NB4 (cell line): ENCODE data around the gene INO80E.

Source experiments
- MYC ChIP-seq: IDR thresholded peaks from 2 replicates; pipeline ENCODE4 v1.6.1; 2011; ENCODE audit warnings: low read depth, low read length
- POLR2A ChIP-seq: IDR thresholded peaks from 2 replicates; pipeline ENCODE4 v1.6.1; 2011; ENCODE audit warnings: mild to moderate bottlenecking; ENCODE audit not compliant: insufficient read length; ENCODE audit errors: extremely low read depth
- TF ChIP-seq, protein P1 (sequence below): IDR thresholded peaks from one replicate; pipeline ENCODE4 v1.5.1; 2012; ENCODE audit warnings: low read depth, low read length
- TF ChIP-seq, protein P2 (sequence below): IDR thresholded peaks from 2 replicates; pipeline ENCODE4 v1.6.1; 2011; ENCODE audit warnings: low read depth, low read length

DNA sequence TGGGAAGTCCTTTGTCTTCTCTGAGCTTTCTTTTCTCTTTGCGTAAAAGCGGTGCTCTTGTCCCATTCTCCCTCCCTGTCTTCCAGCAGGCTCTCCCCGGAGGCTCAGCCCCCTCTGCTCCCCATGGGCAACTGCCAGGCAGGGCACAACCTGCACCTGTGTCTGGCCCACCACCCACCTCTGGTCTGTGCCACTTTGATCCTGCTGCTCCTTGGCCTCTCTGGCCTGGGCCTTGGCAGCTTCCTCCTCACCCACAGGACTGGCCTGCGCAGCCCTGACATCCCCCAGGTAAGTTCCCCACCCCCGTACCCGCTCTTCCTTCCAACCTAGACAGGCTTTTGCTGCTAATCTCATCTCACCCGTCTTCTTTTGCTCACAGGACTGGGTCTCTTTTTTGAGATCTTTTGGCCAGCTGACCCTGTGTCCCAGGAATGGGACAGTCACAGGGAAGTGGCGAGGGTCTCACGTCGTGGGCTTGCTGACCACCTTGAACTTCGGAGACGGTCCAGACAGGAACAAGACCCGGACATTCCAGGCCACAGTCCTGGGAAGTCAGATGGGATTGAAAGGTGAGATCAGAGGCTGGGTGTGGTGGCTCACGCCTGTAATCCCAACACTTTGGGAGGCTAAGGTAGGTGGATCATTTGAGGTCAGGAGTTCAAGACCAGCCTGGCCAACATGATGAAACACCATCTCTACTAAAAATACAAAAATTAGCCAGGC is 32.9 kb upstream of the INO80E start:
- TF ChIP-seq, protein P1, sequence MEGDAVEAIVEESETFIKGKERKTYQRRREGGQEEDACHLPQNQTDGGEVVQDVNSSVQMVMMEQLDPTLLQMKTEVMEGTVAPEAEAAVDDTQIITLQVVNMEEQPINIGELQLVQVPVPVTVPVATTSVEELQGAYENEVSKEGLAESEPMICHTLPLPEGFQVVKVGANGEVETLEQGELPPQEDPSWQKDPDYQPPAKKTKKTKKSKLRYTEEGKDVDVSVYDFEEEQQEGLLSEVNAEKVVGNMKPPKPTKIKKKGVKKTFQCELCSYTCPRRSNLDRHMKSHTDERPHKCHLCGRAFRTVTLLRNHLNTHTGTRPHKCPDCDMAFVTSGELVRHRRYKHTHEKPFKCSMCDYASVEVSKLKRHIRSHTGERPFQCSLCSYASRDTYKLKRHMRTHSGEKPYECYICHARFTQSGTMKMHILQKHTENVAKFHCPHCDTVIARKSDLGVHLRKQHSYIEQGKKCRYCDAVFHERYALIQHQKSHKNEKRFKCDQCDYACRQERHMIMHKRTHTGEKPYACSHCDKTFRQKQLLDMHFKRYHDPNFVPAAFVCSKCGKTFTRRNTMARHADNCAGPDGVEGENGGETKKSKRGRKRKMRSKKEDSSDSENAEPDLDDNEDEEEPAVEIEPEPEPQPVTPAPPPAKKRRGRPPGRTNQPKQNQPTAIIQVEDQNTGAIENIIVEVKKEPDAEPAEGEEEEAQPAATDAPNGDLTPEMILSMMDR, result no peak
- no peak for TF ChIP-seq MYC
- TF ChIP-seq POLR2A, result no peak
- TF ChIP-seq, protein P2, sequence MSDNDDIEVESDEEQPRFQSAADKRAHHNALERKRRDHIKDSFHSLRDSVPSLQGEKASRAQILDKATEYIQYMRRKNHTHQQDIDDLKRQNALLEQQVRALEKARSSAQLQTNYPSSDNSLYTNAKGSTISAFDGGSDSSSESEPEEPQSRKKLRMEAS, result no peak
